ENCODE data around the gene KCNIP2.

Gene KCNIP2

DNA sequence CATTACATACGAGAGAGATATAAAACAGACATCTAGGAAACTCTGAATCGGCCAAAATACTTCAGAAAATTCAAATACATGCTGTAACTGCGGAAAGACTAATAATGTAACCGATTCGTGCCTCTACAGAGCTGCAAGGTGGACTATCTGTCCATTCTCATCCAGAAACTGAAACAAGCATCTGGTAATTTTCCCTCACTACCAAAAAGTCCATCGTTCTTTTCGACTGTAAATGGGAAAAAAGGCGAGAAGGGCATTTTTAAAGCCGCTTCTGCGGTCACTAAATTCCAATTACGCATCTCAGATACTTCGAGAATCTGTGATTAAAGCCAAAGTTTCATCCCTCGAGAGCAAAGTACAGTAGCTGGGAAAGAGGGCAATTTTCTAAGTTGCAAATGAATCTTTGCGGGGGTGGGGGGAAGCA, 26.7 kb downstream of the KCNIP2 start:
- no peaks in the 10 kb centered on the region for H3K9me3 ChIP-seq
- TF ChIP-seq CTCF (IDR thresholded peaks at IDR 0.05) = no peak
- peaks cover 0 to 48% (median 27%) of the 10 kb centered on the region in 4 donors for H3K4me1 ChIP-seq
- peak overlapping the region; percentile 96 to 99 for H3K4me3 ChIP-seq
- no peaks in the 10 kb centered on the region for H3K27me3 ChIP-seq
- intact Hi-C loops (cut with DNase I; ENCODE audit: low total_unique reads) = no loop called here
- peak overlapping the region; percentile 98 for H3K27ac ChIP-seq
- peaks cover 8 to 12% (median 11%) of the 10 kb centered on the region in 3 donors for H3K36me3 ChIP-seq
- DNase-seq = no peak

DNA sequence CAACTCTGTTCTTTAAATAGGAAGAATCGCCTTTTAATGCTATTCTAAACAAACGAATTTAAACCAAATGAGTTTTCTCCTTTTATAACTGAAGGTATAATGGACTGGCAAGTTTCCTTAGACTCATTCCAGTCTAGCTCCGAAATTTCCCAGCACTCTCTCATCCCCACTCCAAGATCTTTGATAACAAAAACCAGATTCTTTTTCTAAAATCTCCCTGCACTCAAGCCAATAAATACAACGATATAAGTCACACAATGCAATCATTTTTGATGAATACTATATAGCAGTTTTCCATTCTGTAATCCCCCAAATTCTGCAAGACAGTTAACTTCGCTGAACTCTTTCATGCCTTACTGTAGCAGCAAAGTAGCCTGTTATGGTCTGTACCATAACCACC, 27.2 kb downstream of the KCNIP2 start:
- TF ChIP-seq CTCF (IDR thresholded peaks at IDR 0.05) = no peak
- peaks cover 0 to 54% (median 29%) of the 10 kb centered on the region in 4 donors for H3K4me1 ChIP-seq
- peak overlapping the region; percentile 98 for H3K27ac ChIP-seq
- intact Hi-C loops (cut with DNase I; ENCODE audit: low total_unique reads) = no loop called here
- DNase-seq = no peak
- H3K9me3 ChIP-seq = no peaks in the 10 kb centered on the region
- H3K36me3 ChIP-seq = peaks cover 11 to 16% (median 12%) of the 10 kb centered on the region in 3 donors
- H3K27me3 ChIP-seq = no peaks in the 10 kb centered on the region
- H3K4me3 ChIP-seq = peak overlapping the region; percentile 96 to 99

DNA sequence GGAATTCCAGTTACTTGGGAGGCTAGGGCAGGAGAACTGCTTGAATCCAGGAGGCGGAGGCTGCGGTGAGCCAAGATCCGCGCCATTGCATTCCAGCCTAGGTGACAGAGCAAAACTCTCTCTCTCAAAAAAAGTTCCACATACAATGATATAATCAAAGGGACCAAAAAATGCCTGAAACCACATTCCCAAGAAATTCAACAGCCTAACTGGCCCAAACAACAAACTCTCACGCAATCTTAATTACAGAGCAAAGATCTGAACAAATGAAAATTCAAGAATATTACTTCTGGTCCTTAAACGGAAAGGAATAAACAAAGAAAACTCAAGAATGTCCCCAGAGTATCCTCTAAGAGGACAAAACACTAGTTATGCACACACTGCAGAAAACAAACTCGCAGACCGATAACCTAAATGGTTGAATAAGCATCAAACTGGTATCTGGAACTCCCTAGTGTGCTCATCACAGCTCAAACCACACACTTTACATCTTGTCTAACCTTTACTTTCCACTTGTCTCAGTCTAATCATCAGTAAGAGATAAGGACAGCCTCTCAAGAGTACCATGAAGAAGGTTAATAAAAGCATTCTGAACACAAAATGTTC, 29.0 kb downstream of the KCNIP2 start:
- peaks cover 0 to 61% (median 33%) of the 10 kb centered on the region in 4 donors for H3K4me1 ChIP-seq
- no peak for TF ChIP-seq CTCF (IDR thresholded peaks at IDR 0.05)
- H3K27me3 ChIP-seq = no peaks in the 10 kb centered on the region
- DNase-seq = no peak
- peak overlapping the region in 1 of 2 donors; percentile 30 for H3K27ac ChIP-seq
- H3K9me3 ChIP-seq = no peaks in the 10 kb centered on the region
- intact Hi-C loops (cut with DNase I; ENCODE audit: low total_unique reads) = no loop called here
- peaks cover 22 to 32% (median 25%) of the 10 kb centered on the region in 3 donors for H3K36me3 ChIP-seq
- H3K4me3 ChIP-seq = peak overlapping the region; percentile 96 to 99

DNA sequence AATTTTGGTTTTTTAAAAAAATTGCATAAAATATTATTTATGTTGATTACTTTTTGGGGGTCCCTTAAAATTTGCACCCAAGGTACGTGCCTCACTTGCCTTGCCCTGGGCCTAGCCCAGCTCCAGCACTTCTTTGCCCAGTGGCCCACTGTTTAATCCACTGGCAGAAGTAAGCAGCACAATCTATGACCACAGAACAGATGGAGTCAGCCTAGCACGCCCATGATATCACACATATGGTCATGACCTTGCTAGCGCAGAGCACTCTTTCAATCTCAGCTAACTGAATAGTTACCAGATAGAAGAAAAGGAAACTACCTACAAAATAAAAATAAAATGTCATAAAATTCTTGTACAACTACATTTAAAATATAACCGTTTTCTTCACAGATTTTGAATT, 31.0 kb downstream of the KCNIP2 start:
- Histone ChIP-seq H3K27ac (no peak overlapping the region), H3K4me1 (peaks cover 0 to 52% (median 28%) of the 10 kb centered on the region in 4 donors)

GRCh38 chr10:101807158-101807557, 36.4 kb downstream of the KCNIP2 start:
- peaks cover 0 to 24% (median 10%) of the 10 kb centered on the region in 4 donors for H3K4me1 ChIP-seq
- peaks cover 78 to 86% (median 85%) of the 10 kb centered on the region in 3 donors for H3K36me3 ChIP-seq
- TF ChIP-seq CTCF (IDR thresholded peaks at IDR 0.05) = no peak
- H3K4me3 ChIP-seq = no peak overlapping the region
- intact Hi-C loops (cut with DNase I; ENCODE audit: low total_unique reads) = no loop called here
- H3K27ac ChIP-seq = no peak overlapping the region
- H3K27me3 ChIP-seq = no peaks in the 10 kb centered on the region
- no peaks in the 10 kb centered on the region for H3K9me3 ChIP-seq
- DNase-seq = no peak

More for the DNA sequence above, 31.0 kb downstream of the KCNIP2 start:
- DNase-seq = no peak
- Histone ChIP-seq H3K36me3 (peaks cover 38 to 45% (median 39%) of the 10 kb centered on the region in 3 donors), H3K9me3 (no peaks in the 10 kb centered on the region), H3K27me3 (no peaks in the 10 kb centered on the region), H3K4me3 (no peak overlapping the region)
- TF ChIP-seq CTCF (IDR thresholded peaks at IDR 0.05) = no peak
- intact Hi-C loops (cut with DNase I; ENCODE audit: low total_unique reads) = no loop called here

Data from tibial artery (tissue), 4 donors.